Measurements from ENCODE around the gene KDM4C.

KDM4C gene

DNA sequence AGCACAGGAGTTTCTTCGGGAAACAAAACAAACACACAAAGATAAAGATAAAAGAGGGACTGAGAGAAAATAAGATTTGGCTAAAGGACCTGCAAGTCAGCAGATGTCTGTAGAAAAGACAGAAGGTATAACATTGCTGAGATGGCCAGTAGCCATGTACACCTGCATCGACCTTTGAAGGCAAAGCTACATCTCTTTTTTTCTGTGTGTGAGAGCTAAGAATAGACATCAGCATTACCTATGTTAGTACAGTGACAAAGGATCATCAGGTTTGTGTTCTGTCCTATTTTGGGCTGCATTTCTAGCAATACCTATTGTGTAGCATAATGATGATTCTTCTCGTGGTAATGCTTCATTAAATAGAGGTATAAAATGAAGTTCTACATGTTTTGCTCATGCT lies 64.9 kb downstream of the KDM4C start:
- TF ChIP-seq, protein P1, sequence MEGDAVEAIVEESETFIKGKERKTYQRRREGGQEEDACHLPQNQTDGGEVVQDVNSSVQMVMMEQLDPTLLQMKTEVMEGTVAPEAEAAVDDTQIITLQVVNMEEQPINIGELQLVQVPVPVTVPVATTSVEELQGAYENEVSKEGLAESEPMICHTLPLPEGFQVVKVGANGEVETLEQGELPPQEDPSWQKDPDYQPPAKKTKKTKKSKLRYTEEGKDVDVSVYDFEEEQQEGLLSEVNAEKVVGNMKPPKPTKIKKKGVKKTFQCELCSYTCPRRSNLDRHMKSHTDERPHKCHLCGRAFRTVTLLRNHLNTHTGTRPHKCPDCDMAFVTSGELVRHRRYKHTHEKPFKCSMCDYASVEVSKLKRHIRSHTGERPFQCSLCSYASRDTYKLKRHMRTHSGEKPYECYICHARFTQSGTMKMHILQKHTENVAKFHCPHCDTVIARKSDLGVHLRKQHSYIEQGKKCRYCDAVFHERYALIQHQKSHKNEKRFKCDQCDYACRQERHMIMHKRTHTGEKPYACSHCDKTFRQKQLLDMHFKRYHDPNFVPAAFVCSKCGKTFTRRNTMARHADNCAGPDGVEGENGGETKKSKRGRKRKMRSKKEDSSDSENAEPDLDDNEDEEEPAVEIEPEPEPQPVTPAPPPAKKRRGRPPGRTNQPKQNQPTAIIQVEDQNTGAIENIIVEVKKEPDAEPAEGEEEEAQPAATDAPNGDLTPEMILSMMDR (IDR thresholded peaks at IDR 0.05; ENCODE audit: borderline replicate concordance, insufficient read depth, low read depth, low read length) = no peak
- H3K4me3 ChIP-seq (ENCODE audit: low read depth, low read length) = no peak overlapping the region

DNA sequence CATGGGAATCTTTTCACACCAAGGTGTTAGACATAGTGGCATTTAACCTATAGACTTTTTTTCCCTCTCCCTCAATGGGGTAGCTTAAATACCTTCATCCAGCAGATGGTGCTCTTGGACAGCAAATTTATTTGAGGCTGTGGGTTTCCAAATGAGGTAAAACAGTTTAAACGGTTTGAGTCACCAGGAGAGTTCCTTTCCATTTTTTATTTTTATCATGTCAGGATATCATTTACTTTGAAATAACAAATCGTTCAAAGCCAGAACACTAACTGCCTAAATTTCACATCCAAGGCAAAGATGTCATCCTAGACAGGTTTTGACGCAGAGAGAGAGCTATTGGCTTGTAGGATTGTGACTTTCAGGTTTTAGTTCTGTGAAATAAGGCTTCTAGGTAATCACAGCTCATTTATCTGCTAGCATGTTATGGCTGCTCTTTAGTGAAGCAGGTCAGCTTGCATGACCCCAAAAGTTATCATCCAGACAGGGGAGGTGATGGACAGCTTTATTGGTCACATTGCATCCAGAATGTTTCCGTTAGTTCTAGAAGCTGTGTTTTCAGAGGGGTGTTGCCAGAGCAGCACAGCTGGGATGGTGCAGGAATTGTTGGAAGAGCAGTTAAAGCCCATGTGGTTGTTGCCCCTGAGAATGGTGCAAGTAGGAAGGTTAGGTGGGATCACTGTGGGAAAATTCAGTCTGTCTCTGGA lies 69.8 kb downstream of the KDM4C start:
- H3K4me3 ChIP-seq (ENCODE audit: low read depth, low read length) = no peak overlapping the region
- TF ChIP-seq, protein P1 (IDR thresholded peaks at IDR 0.05; ENCODE audit: borderline replicate concordance, insufficient read depth, low read depth, low read length) = peak; percentile 39; the same call in 1 of the 2 replicates

DNA sequence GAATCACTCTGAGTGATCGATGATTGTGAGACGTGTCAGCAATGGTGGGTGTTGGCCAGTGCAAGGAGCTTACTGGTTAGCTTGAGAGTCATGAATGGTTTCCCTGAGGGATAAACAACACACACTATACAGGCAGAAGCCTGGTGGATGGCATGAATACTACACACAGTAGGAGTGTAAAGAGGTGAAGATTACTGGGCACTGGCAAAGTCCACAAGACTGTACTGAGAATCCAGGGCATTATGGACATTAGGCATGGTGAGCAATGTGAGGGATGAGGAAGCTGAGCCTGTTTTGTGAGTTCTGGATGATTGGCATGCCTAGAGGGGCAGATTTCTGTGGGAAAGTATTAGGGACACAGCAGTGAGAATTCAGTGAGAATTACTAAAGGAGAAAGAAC lies 71.3 kb downstream of the KDM4C start:
- H3K4me3 ChIP-seq (ENCODE audit: low read depth, low read length) = no peak overlapping the region

DNA sequence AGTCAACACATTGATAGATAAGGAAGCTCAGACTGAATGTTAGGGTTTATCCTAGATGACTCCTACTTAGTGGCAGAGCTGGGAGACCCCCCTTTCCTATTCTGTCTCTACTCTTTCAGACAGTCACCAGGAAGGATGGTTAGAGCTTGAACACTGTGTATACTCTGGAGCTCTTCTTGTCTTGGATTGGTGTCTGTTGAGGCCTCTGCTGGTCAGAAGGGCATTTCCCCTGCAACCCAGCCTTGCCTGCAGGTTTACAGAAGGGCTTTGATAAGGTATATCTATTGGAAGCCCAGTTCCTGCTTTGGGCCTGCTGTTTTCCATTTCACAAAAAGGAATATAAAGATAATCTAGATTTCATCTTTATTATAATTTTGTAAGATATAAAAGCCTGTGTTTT lies 71.8 kb downstream of the KDM4C start:
- no peak overlapping the region for H3K4me3 ChIP-seq (ENCODE audit: low read depth, low read length)
- TF ChIP-seq, protein P1 (IDR thresholded peaks at IDR 0.05; ENCODE audit: borderline replicate concordance, insufficient read depth, low read depth, low read length) = no peak

More for the DNA sequence above, 71.3 kb downstream of the KDM4C start:
- TF ChIP-seq, protein P1 (IDR thresholded peaks at IDR 0.05; ENCODE audit: borderline replicate concordance, insufficient read depth, low read depth, low read length) = no peak

DNA sequence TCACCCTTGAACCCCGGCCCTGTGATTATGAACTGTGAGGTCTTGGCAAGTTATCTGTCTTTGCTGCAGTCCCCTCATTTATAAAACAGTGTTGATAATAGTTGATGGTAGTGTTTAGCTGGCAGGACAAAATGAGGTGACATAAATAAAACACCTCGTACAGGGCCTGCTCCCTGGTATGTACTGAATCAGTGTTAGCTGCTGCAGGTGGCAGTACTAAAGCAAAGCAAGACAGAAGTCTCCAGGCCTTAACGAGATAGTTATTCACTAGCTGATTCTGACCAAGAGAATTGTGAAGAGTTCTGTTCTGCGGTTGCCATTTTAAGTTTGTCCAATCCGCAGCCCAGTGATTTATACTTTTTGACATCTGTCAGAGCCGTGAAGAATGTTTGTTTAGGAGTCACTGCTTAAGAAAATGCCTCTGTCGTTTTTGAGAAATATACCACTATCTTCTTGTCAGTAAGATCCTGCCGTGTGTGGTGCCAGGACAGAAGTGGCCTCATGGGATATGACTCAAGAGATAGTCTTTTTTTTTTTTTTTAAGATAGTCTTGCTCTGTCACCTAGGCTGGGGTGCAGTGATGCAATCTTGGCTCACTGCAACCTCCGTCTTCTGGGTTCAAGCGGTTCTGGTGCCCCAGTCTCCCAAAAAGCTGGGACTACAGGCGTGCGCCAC lies 75.9 kb downstream of the KDM4C start:
- H3K4me3 ChIP-seq (ENCODE audit: low read depth, low read length) = no peak overlapping the region
- TF ChIP-seq, protein P1 (IDR thresholded peaks at IDR 0.05; ENCODE audit: borderline replicate concordance, insufficient read depth, low read depth, low read length) = no peak

DNA sequence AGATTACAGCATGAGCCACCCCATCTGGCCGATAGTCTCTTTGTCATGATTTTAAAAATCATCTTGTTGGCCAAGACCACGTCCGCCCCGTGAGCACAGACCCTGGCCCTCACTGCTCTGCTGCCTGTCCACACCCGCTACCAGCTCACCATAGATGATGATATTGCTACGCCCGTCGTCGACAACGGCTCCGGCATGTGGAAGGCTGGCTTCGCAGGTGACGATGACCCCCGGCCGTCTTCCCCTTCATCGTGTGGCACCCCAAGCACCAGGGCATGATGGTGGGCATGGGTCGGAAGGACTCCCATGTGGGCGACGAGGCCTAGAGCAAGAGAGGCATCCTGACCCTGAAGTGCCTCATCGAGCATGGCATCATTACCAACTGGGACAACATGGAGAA lies 76.5 kb downstream of the KDM4C start:
- TF ChIP-seq, protein P1 (IDR thresholded peaks at IDR 0.05; ENCODE audit: borderline replicate concordance, insufficient read depth, low read depth, low read length) = no peak
- no peak overlapping the region for H3K4me3 ChIP-seq (ENCODE audit: low read depth, low read length)

DNA sequence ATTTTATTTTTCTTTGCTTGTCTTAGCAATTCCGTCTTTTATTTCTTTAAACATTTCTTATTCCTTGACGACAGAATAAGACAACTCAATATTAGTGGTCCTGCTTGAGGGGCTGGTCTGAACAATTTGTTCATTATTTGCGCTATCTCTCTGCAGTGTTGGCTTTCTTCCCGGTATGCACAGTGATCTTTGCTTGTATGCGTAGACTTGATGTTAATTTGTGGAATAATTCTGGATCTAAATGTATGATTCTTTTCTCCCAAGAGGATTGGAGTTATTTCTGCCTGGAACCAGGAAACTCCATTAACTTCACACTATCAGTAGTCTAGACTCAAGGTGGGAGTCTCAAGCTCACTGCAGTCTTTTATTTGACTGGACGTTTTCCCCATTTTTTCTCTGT lies 80.4 kb downstream of the KDM4C start:
- TF ChIP-seq, protein P1 (IDR thresholded peaks at IDR 0.05; ENCODE audit: borderline replicate concordance, insufficient read depth, low read depth, low read length) = no peak
- no peak overlapping the region for H3K4me3 ChIP-seq (ENCODE audit: low read depth, low read length)
